ENCODE results near the gene NDUFB8. TPM values are rescaled to one million over a fixed set of nuclear protein-coding genes. Genes with fewer than 3 reads are reported as not detected.

NDUFB8 gene
- total and polyA plus RNA-seq, 8 donors: 33.0 to 362 (median 138) TPM

DNA sequence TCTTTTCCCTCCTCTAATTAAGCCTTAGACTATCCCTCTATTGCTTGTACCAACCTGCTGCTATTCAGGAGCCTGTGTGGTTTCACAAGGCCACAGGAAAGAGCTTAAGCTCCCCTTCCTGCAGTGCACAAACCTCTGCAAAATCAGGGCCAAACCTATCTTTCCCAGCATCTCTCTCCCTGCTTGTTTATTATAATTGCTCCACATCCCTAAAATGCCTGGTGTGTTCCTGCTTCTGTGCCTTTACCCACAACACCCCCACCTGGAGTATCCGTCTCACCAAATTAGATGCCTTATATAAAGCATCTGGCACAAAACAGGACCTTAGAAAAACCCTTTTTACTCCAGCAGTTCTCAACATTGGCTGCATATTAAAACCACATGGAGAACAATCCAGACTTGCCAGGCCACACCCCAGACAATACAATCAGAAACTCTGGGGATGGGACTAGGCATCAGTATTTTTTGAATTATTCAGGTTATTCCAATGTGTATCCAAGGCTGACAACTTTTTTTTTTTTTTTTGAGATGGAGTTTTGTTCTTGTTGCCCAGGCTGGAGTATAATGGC lies 26.7 kb downstream of the NDUFB8 start:
- no peak overlapping the region for H3K4me3 ChIP-seq
- no peak for DNase-seq
- H3K4me1 ChIP-seq: no peaks in the 10 kb centered on the region
- TF ChIP-seq, protein P1, sequence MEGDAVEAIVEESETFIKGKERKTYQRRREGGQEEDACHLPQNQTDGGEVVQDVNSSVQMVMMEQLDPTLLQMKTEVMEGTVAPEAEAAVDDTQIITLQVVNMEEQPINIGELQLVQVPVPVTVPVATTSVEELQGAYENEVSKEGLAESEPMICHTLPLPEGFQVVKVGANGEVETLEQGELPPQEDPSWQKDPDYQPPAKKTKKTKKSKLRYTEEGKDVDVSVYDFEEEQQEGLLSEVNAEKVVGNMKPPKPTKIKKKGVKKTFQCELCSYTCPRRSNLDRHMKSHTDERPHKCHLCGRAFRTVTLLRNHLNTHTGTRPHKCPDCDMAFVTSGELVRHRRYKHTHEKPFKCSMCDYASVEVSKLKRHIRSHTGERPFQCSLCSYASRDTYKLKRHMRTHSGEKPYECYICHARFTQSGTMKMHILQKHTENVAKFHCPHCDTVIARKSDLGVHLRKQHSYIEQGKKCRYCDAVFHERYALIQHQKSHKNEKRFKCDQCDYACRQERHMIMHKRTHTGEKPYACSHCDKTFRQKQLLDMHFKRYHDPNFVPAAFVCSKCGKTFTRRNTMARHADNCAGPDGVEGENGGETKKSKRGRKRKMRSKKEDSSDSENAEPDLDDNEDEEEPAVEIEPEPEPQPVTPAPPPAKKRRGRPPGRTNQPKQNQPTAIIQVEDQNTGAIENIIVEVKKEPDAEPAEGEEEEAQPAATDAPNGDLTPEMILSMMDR (IDR thresholded peaks at IDR 0.05): no peak
- TF ChIP-seq EP300 (IDR thresholded peaks at IDR 0.05) (no peak), POLR2AphosphoS5 (IDR thresholded peaks at IDR 0.05) (no peak), POLR2A (IDR thresholded peaks at IDR 0.05) (no peak)
- H3K36me3 ChIP-seq: peaks cover 11 to 97% (median 84%) of the 10 kb centered on the region in 4 donors
- 93 to 100% (median 95%) methylated on average over 1 of the region's 1 CpG for WGBS, 5 donors
- H3K27me3 ChIP-seq: no peaks in the 10 kb centered on the region
- H3K27ac ChIP-seq: no peak overlapping the region
- intact Hi-C loops (cut with DNase I; ENCODE audit: low total_unique reads): loop anchor here (10.0 kb wide), 1 partner anchor 168 kb away; the partner anchor contains the start of gene PKD2L1
- H3K9me3 ChIP-seq: no peaks in the 10 kb centered on the region

DNA sequence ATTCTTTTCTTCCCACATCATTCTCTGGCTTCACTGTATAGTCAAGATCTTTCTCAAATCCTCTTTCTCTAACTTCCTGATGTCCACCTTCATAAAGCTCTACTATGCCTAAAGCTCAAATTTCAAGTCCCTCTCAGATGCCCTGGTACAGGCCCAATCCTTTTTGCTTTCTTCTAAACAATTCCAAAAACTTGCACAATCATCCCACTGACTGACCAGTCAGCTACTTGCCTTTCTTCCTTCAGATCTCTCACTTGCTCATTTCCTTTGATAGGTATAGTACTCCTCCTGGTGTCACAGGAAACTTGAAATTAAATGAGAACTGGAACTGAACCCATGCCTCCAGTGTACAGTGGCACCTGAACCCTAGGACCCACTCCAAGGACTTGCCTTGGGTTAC lies 28.2 kb downstream of the NDUFB8 start:
- Histone ChIP-seq H3K27me3 (no peaks in the 10 kb centered on the region), H3K4me1 (no peaks in the 10 kb centered on the region), H3K4me3 (no peak overlapping the region), H3K36me3 (peaks cover 7 to 97% (median 86%) of the 10 kb centered on the region in 4 donors), H3K9me3 (no peaks in the 10 kb centered on the region), H3K27ac (no peak overlapping the region)
- no peak for DNase-seq
- intact Hi-C loops (cut with DNase I; ENCODE audit: low total_unique reads): loop anchor here (10.0 kb wide), 1 partner anchor 167 kb away; the partner anchor contains the start of gene PKD2L1
- TF ChIP-seq POLR2AphosphoS5 (IDR thresholded peaks at IDR 0.05) (no peak), POLR2A (IDR thresholded peaks at IDR 0.05) (no peak), EP300 (IDR thresholded peaks at IDR 0.05) (no peak)
- TF ChIP-seq, protein P1 (IDR thresholded peaks at IDR 0.05): no peak

DNA sequence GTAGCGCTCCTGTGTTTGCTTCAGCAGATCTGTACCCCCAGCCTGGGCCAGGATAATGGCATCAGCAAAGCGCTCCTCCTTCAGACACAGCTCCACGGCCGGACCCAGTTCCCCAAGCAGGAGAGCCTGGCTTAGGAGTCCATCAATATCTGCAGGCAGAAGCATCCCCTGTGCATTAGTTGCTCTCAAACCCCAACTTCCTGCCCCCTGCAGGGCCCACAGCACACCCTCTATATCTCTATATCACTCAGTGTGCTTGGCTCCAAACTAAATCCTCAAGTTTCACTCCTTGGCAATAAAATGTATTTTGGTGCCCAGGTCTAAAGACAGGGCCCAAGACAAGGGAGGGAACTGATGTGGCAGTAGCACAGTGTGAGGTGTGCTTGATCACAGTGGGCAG lies 31.6 kb downstream of the NDUFB8 start:
- no peaks in the 10 kb centered on the region for H3K27me3 ChIP-seq
- no peaks in the 10 kb centered on the region for H3K4me1 ChIP-seq
- no peak for DNase-seq
- 90 to 99% (median 95%) methylated on average over 4 of the region's 4 CpGs for WGBS, 5 donors
- TF ChIP-seq POLR2A (IDR thresholded peaks at IDR 0.05) (no peak), EP300 (IDR thresholded peaks at IDR 0.05) (no peak), POLR2AphosphoS5 (IDR thresholded peaks at IDR 0.05) (no peak)
- TF ChIP-seq, protein P1 (IDR thresholded peaks at IDR 0.05): no peak
- H3K27ac ChIP-seq: no peak overlapping the region
- H3K4me3 ChIP-seq: no peak overlapping the region
- peaks cover 14 to 100% (median 94%) of the 10 kb centered on the region in 4 donors for H3K36me3 ChIP-seq
- no peaks in the 10 kb centered on the region for H3K9me3 ChIP-seq
- intact Hi-C loops (cut with DNase I; ENCODE audit: low total_unique reads): no loop called here

DNA sequence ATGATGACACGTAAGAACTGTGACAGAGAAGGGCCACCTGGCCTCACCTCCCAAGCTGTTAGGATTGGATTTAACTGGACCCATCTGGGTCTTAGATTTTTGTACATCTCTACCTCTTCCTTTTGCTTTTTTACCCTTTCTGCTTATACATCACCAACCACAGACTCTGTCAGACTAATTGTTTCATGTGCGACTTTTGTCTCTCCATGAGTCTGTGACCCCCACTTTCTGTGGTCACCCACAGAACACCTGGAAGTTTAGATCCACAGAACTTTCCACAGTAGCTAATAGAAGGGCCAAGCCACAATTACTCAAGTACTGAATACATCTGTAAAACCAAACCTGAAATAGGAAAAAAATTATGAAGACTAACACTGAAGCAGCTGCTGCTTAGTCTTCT lies 33.1 kb downstream of the NDUFB8 start:
- TF ChIP-seq POLR2A (IDR thresholded peaks at IDR 0.05) (no peak), EP300 (IDR thresholded peaks at IDR 0.05) (no peak), POLR2AphosphoS5 (IDR thresholded peaks at IDR 0.05) (no peak)
- TF ChIP-seq, protein P1 (IDR thresholded peaks at IDR 0.05): no peak
- no peak for DNase-seq
- Histone ChIP-seq H3K9me3 (no peaks in the 10 kb centered on the region), H3K4me3 (no peak overlapping the region), H3K4me1 (no peaks in the 10 kb centered on the region), H3K36me3 (peaks cover 11 to 100% (median 96%) of the 10 kb centered on the region in 4 donors), H3K27me3 (no peaks in the 10 kb centered on the region), H3K27ac (no peak overlapping the region)
- intact Hi-C loops (cut with DNase I; ENCODE audit: low total_unique reads): no loop called here
- 90 to 94% (median 93%) methylated on average over 2 of the region's 2 CpGs for WGBS, 5 donors
